SW480 (cell line): Measurements from ENCODE around the gene GGT7.
"Not testable (repeated sequence)": the region's sequence is repeated elsewhere in the genome, so short reads cannot be mapped to it uniquely, and the experiment has no call there.

ENCODE experiments used
- DNase-seq: peaks from one replicate; pipeline ENCODE4 v3.0.0-alpha.2; 2016; ENCODE audit warnings: low spot score

Gene GGT7

GRCh38 chr20:34883087-34883688 is 10.5 kb upstream of the GGT7 start:
- DNase-seq, result no peak

- DNase-seq, result no peak
Measured at GRCh38 chr20:34881689-34882088, 9.0 kb upstream of the GGT7 start.

- not testable (repeated sequence) for DNase-seq
Measured at GRCh38 chr20:34880971-34881370, 8.3 kb upstream of the GGT7 start.

- no peak for DNase-seq
Measured at GRCh38 chr20:34880215-34880850, 7.7 kb upstream of the GGT7 start.

- DNase-seq, result no peak
Measured at GRCh38 chr20:34876406-34877282, 4.0 kb upstream of the GGT7 start, which contains the start of gene ACSS2. ACSS2 (plus strand) TSS chr20:34876612; CDS start chr20:34876646, 34 bp downstream.

GRCh38 chr20:34875642-34876405 is 3.2 kb upstream of the GGT7 start:
- DNase-seq, result peak; percentile 100

GRCh38 chr20:34874094-34874654 is 1.5 kb upstream of the GGT7 start:
- peak; percentile 93 for DNase-seq

GRCh38 chr20:34873583-34874093 is 982 bp upstream of the GGT7 start:
- DNase-seq, result no peak

- DNase-seq, result no peak
Measured at GRCh38 chr20:34871966-34872621, 562 bp downstream of the GGT7 start.

- no peak for DNase-seq
Measured at GRCh38 chr20:34871320-34871926, 1.2 kb downstream of the GGT7 start.

- DNase-seq, result no peak
Measured at GRCh38 chr20:34864216-34864615, 8.4 kb downstream of the GGT7 start.

GRCh38 chr20:34863421-34863965 is 9.2 kb downstream of the GGT7 start:
- no peak for DNase-seq

GRCh38 chr20:34862724-34863123 is 9.9 kb downstream of the GGT7 start:
- no peak for DNase-seq

- DNase-seq, result no peak
Measured at GRCh38 chr20:34861386-34862084, 11.1 kb downstream of the GGT7 start.

GRCh38 chr20:34859826-34860545 is 12.7 kb downstream of the GGT7 start:
- DNase-seq, result no peak

GRCh38 chr20:34859367-34859766 is 13.3 kb downstream of the GGT7 start:
- DNase-seq, result no peak

GRCh38 chr20:34852298-34852697 is 20.4 kb downstream of the GGT7 start:
- peak; percentile 44 for DNase-seq

- DNase-seq, result peak; percentile 91
Measured at GRCh38 chr20:34850969-34851368, 21.7 kb downstream of the GGT7 start.

- no peak for DNase-seq
Measured at GRCh38 chr20:34849778-34850177, 22.9 kb downstream of the GGT7 start.
